Measurements from ENCODE around the gene MXD3. TPM values are rescaled to one million over a fixed set of nuclear protein-coding genes. Genes with fewer than 3 reads are reported as not detected.

The MXD3 gene
- total RNA-seq, 1 donor from 2014 or later = 31.1 TPM

GRCh38 chr5:177301503-177302165 lies 10.1 kb downstream of the MXD3 start:
- Histone ChIP-seq H4K20me1 (ENCODE audit: low read depth) (peaks cover 69% of the 10 kb centered on the region), H3K9me3 (ENCODE audit: low read depth) (no peaks in the 10 kb centered on the region), H3K9ac (no peak overlapping the region), H3F3A (ENCODE audit: low read depth) (peaks cover 60% of the 10 kb centered on the region), H3K4me1 (no peaks in the 10 kb centered on the region), H3K27me3 (peaks cover 7% of the 10 kb centered on the region), H3K36me3 (peaks cover 3% of the 10 kb centered on the region), H3K4me3 (no peak overlapping the region), H3K27ac (no peak overlapping the region), H3K4me2 (no peak overlapping the region), H3K79me2 (ENCODE audit: low read depth) (peaks cover 22% of the 10 kb centered on the region), H2AFZ (replicated peaks) (no peak overlapping the region)
- no peak for DNase-seq (ENCODE audit: low spot score)
- Mint-ChIP-seq H3K4me3 (peak overlapping the region; percentile 92), H3K36me3 (peaks cover 22% of the 10 kb centered on the region), H3K9me3 (no peaks in the 10 kb centered on the region), H3K27me3 (ENCODE audit: insufficient read depth, low read depth) (peaks cover 6% of the 10 kb centered on the region), H3K27ac (no peak overlapping the region), H3K4me1 (peaks cover 27% of the 10 kb centered on the region)
- no peak for TF ChIP-seq EZH2phosphoT487 (IDR thresholded peaks at IDR 0.05)
- no peak for TF ChIP-seq EZH2 (IDR thresholded peaks at IDR 0.05)
- no peak for TF ChIP-seq CTCF (IDR thresholded peaks at IDR 0.05)

GRCh38 chr5:177300951-177301350 lies 10.7 kb downstream of the MXD3 start:
- no peak for TF ChIP-seq CTCF (IDR thresholded peaks at IDR 0.05)
- TF ChIP-seq EZH2 (IDR thresholded peaks at IDR 0.05) = no peak
- no peak for TF ChIP-seq EZH2phosphoT487 (IDR thresholded peaks at IDR 0.05)
- Histone ChIP-seq H3K27ac (no peak overlapping the region), H3K4me2 (no peak overlapping the region), H3K9me3 (ENCODE audit: low read depth) (no peaks in the 10 kb centered on the region), H4K20me1 (ENCODE audit: low read depth) (peaks cover 70% of the 10 kb centered on the region), H3F3A (ENCODE audit: low read depth) (peaks cover 61% of the 10 kb centered on the region), H2AFZ (replicated peaks) (no peak overlapping the region), H3K4me1 (no peaks in the 10 kb centered on the region), H3K27me3 (peaks cover 7% of the 10 kb centered on the region), H3K9ac (no peak overlapping the region), H3K36me3 (peaks cover 3% of the 10 kb centered on the region), H3K4me3 (no peak overlapping the region), H3K79me2 (ENCODE audit: low read depth) (peaks cover 22% of the 10 kb centered on the region)
- no peak for DNase-seq (ENCODE audit: low spot score)
- H3K4me1 Mint-ChIP-seq = peaks cover 27% of the 10 kb centered on the region
- H3K36me3 Mint-ChIP-seq = peaks cover 19% of the 10 kb centered on the region
- no peaks in the 10 kb centered on the region for H3K9me3 Mint-ChIP-seq
- no peak overlapping the region for H3K27ac Mint-ChIP-seq
- peaks cover 6% of the 10 kb centered on the region for H3K27me3 Mint-ChIP-seq (ENCODE audit: insufficient read depth, low read depth)
- peak overlapping the region; percentile 35 for H3K4me3 Mint-ChIP-seq

DNA sequence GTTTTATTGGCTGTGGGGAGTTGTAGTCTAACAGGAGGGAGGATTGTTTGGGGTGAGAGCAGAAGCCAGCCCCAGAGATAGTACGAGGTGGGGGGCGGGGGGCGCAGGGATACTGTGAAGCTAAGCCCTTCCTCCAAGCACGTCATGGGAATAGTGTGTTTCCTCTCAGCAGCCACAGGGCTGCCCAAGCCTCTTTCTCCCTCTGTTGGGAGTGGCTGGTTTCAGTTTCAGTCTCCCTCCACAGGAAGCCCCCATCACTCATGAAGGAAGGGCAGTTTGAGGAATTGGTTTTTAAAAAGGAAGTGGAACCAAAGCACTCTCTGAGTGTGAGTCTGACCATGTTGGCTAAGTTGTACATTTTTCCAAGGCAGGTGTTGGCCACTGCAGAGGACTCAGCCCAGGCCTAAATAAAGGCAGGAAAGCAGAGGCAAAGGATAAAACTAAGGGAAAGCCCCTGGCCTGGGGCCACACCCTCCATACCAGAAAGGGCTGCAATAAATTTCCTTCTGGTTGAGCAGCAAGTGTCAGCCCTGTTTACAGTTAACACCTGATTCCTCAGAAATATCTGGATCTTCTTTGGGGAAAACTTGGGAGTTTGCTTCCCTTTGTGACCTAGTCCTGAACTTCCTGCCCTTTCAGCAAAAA lies 11.3 kb downstream of the MXD3 start:
- Histone ChIP-seq H2AFZ (replicated peaks) (no peak overlapping the region), H3K4me2 (no peak overlapping the region), H3K27ac (no peak overlapping the region), H3K9ac (no peak overlapping the region), H3K36me3 (peaks cover 3% of the 10 kb centered on the region), H3K4me1 (no peaks in the 10 kb centered on the region), H3K4me3 (no peak overlapping the region), H3F3A (ENCODE audit: low read depth) (peaks cover 61% of the 10 kb centered on the region), H3K27me3 (peaks cover 7% of the 10 kb centered on the region), H3K79me2 (ENCODE audit: low read depth) (peaks cover 17% of the 10 kb centered on the region), H3K9me3 (ENCODE audit: low read depth) (no peaks in the 10 kb centered on the region), H4K20me1 (ENCODE audit: low read depth) (peaks cover 66% of the 10 kb centered on the region)
- no peak for TF ChIP-seq CTCF (IDR thresholded peaks at IDR 0.05)
- no peak for TF ChIP-seq EZH2phosphoT487 (IDR thresholded peaks at IDR 0.05)
- TF ChIP-seq EZH2 (IDR thresholded peaks at IDR 0.05) = no peak
- Mint-ChIP-seq H3K27me3 (ENCODE audit: insufficient read depth, low read depth) (peaks cover 6% of the 10 kb centered on the region), H3K27ac (no peak overlapping the region), H3K4me1 (peaks cover 27% of the 10 kb centered on the region), H3K36me3 (peaks cover 15% of the 10 kb centered on the region), H3K4me3 (no peak overlapping the region), H3K9me3 (no peaks in the 10 kb centered on the region)
- DNase-seq (ENCODE audit: low spot score) = no peak

Data from neural progenitor cell (in vitro differentiated cells).